K562 (cell line): ENCODE data around the gene MAST3. TPM values are rescaled to one million over a fixed set of nuclear protein-coding genes. Genes with fewer than 3 reads are reported as not detected.

Experiments used
- ATAC-seq: fragments of 200-7000 bp; cut with Tn5 transposase; 3 replicates; pipeline ENCODE4 v1.9.1; 2020; ENCODE audit warnings: moderate library complexity
- BruUV-seq: library from RNA; stranded (reverse); fragments of 400-500 nt; replicated peaks from 2 replicates; lab custom pipeline; 2021; lab: Mats Ljungman, UMichigan
- CTCF ChIA-PET: fragments of 300-600 bp; formaldehyde crosslinking; extraction: SDS; loops from one replicate; lab custom pipeline; 2021; ENCODE audit warnings: low intra/inter-chr PET ratio; lab: Yijun Ruan, JAX
- POLR2A ChIA-PET: fragments of 300-600, 350-650 bp; sonication (Branson Sonifier 250); formaldehyde crosslinking; extraction: SDS; loops from one replicate; lab custom pipeline; 2021; ENCODE audit warnings: antibody characterized with exemption, inconsistent platforms; lab: Yijun Ruan, JAX
- DNase-seq, 4 experiments: peaks; one replicate each; pipeline versions ENCODE4 v3.0.0 to v3.0.0-alpha.2; 2011 to 2018; ENCODE audit warnings: low spot score in 3 of 4, mixed read lengths in 3 of 4; ENCODE audit errors: extremely low read depth in 1 of 4
- FAIRE-seq: peaks from 2 replicates; lab custom pipeline; 2011; peaks lifted over from hg19 to GRCh38; lab: Jason Lieb, UNC
- H2AFZ ChIP-seq: 2 replicates; pipeline ENCODE4 v1.6.0; 2011; ENCODE audit warnings: low read depth, low read length, control low read depth, inconsistent platforms
- H3K27ac ChIP-seq: fragments of 200-600 bp; 3 replicates; pipeline ENCODE4 v1.8.0; 2011; ENCODE audit warnings: low read depth, mild to moderate bottlenecking, control low read depth, inconsistent platforms, low read length, moderate library complexity, mixed read lengths; ENCODE audit errors: extremely low read depth
- H3K27me3 ChIP-seq, 2 experiments: fragments of 300-600 bp in 1 of 2; 2 replicates in 1 of 2; 3 replicates in 1 of 2; pipeline versions ENCODE4 v1.6.0 to v1.8.0; 2011; ENCODE audit warnings: inconsistent platforms in 2 of 2, low read length in 2 of 2, mild to moderate bottlenecking in 1 of 2, mixed read lengths in 1 of 2, moderate library complexity in 1 of 2; ENCODE audit not compliant: control insufficient read depth in 2 of 2, insufficient read depth in 2 of 2
- H3K36me3 ChIP-seq: fragments of 300-600 bp; 3 replicates; pipeline ENCODE4 v1.8.0; 2011; ENCODE audit warnings: mild to moderate bottlenecking, low read length, inconsistent platforms; ENCODE audit not compliant: control insufficient read depth, insufficient read depth
- H3K4me1 ChIP-seq, 2 experiments: fragments of 200-600 bp in 1 of 2; replicated peaks in 1 of 2; 2 replicates in 1 of 2; 3 replicates in 1 of 2; pipeline versions ENCODE4 v1.5.1 to v1.8.0; 2011; ENCODE audit warnings: inconsistent platforms in 2 of 2, low read length in 2 of 2, mild to moderate bottlenecking in 1 of 2, mixed read lengths in 1 of 2, moderate library complexity in 1 of 2; ENCODE audit not compliant: control insufficient read depth in 2 of 2, insufficient read depth in 2 of 2
- H3K4me2 ChIP-seq: 2 replicates; pipeline ENCODE4 v1.6.1; 2011; ENCODE audit warnings: low read length, control low read depth, inconsistent platforms, mixed read lengths; ENCODE audit not compliant: insufficient read depth
- H3K4me3 ChIP-seq: fragments of 200-600 bp; sonication (generic), shearing (Covaris generic); 2 replicates; pipeline ENCODE4 v1.5.1; 2016; ENCODE audit warnings: control low read depth, inconsistent platforms
- H3K79me2 ChIP-seq: fragments of 200-600 bp; 3 replicates; pipeline ENCODE4 v1.8.0; 2011; ENCODE audit warnings: low read length, inconsistent platforms; ENCODE audit not compliant: control insufficient read depth, insufficient read depth
- H3K9ac ChIP-seq, 2 experiments: 2 replicates each; pipeline versions ENCODE4 v1.6.0 to v1.6.1; 2011; ENCODE audit warnings: low read depth in 2 of 2, low read length in 2 of 2, control low read depth in 1 of 2, inconsistent platforms in 1 of 2, mild to moderate bottlenecking in 1 of 2, mixed read lengths in 1 of 2; ENCODE audit not compliant: insufficient read depth in 1 of 2
- H3K9me1 ChIP-seq: one replicate; pipeline ENCODE4 v1.6.0; 2011; ENCODE audit warnings: inconsistent platforms, mild to moderate bottlenecking, low read length, moderate library complexity; ENCODE audit not compliant: control insufficient read depth, insufficient read depth
- H3K9me3 ChIP-seq: replicated peaks from 2 replicates; pipeline ENCODE4 v1.5.1; 2011; ENCODE audit warnings: low read depth, low read length, inconsistent platforms; ENCODE audit not compliant: control insufficient read depth, insufficient read depth
- H4K20me1 ChIP-seq: replicated peaks from 2 replicates; pipeline ENCODE4 v1.6.1; 2011; ENCODE audit warnings: low read length, inconsistent platforms, mixed read lengths; ENCODE audit not compliant: control insufficient read depth, insufficient read depth
- BHLHE40 ChIP-seq: IDR thresholded peaks from 2 replicates; pipeline ENCODE4 v1.6.1; 2011; ENCODE audit warnings: low read length, improper control_type of control experiment
- WGBS: fragments of 100-300 bp; shearing (Covaris generic); methylation state at CpG from one replicate; pipeline ENCODE4 v1.1.6; 2016; ENCODE audit warnings: low coverage, mixed read lengths; ENCODE audit not compliant: insufficient coverage; ENCODE audit errors: missing lambda C conversion rate; 5-methylcytosine and 5-hydroxymethylcytosine counted together
- in situ Hi-C: fragments of 300-500 bp; cut with MboI; formaldehyde crosslinking; loops from 4 replicates; pipeline ENCODE4 v1.15.0; 2018; ENCODE audit warnings: inconsistent platforms, mixed read lengths
- intact Hi-C: fragments of 100-400 bp; cut with micrococcal nuclease; formaldehyde crosslinking; loops from 2 replicates; pipeline ENCODE4 v1.14.2; 2022
- polyA plus RNA-seq, 8 experiments: library from polyadenylated mRNA; depleted of rRNA in 4 of 8; stranded (reverse) in 5 of 8; unstranded in 3 of 8; fragments of >200 nt; fragmentation: Nextera tagmentation in 2 of 8; fragmentation: Illumina TruSeq in 1 of 8; extraction: Ambion mirVana in 2 of 8; extraction: Trizol in 1 of 8; gene quantifications; 2 replicates each; pipeline versions ENCODE4 v1.2.1 to v1.2.3, GENCODE V29; 2011 to 2014; ENCODE audit warnings: inconsistent platforms in 1 of 8, missing spikeins in 1 of 8
- total RNA-seq, 7 experiments: library from RNA; depleted of rRNA in 6 of 7; stranded (reverse); fragments of >200 nt in 6 of 7; fragmentation: Illumina TruSeq in 2 of 7; extraction: Trizol in 2 of 7; gene quantifications; 2 replicates each; pipeline versions ENCODE4 v1.2.1 to v1.2.3, GENCODE V29; 2011 to 2021; ENCODE audit warnings: low replicate concordance in 1 of 7
- TF ChIP-seq, protein P1 (sequence below): sonication (generic); formaldehyde crosslinking; IDR thresholded peaks from 2 replicates; pipeline ENCODE4 v1.8.1; 2023; ENCODE audit warnings: mild to moderate bottlenecking, missing genetic modification reagents

MAST3 gene
- total and polyA plus RNA-seq, 9 of the 15 experiments (the other 6 are each of a cell fraction or from before 2014, with no cell fraction given), result 0.94 to 9.9 (median 2.4) TPM

DNA sequence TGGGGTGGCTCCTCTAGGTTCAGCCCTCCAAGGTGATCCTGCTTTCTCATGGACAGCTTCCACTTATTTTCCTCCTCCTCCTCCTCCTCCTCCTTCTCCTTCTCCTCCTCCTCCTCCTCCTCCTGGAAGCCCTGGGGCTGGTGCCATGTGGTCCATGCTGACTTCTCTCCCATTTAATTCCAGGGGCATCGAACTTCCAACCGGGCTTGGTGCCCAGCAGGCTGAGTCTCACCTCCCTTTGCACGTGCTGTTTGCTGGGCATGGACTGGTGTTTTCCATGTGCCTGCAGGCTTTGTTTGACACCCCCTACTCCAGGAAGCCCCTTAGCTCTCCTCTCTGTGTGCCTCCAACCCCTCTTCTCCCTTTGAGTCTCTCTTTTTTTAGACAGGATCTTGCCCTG is 3.7 kb downstream of the MAST3 start:
- ChIA-PET POLR2A (no interaction called here), CTCF (no interaction called here)
- no TSS peak for BruUV-seq
- TF ChIP-seq, protein P1, sequence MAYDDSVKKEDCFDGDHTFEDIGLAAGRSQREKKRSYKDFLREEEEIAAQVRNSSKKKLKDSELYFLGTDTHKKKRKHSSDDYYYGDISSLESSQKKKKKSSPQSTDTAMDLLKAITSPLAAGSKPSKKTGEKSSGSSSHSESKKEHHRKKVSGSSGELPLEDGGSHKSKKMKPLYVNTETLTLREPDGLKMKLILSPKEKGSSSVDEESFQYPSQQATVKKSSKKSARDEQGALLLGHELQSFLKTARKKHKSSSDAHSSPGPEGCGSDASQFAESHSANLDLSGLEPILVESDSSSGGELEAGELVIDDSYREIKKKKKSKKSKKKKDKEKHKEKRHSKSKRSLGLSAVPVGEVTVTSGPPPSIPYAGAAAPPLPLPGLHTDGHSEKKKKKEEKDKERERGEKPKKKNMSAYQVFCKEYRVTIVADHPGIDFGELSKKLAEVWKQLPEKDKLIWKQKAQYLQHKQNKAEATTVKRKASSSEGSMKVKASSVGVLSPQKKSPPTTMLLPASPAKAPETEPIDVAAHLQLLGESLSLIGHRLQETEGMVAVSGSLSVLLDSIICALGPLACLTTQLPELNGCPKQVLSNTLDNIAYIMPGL, result no peak
- no peak for TF ChIP-seq BHLHE40
- WGBS, result 22% methylated on average over 1 of the region's 3 CpGs
- no peaks in the 10 kb centered on the region for H3K27me3 ChIP-seq
- no peak overlapping the region for H3K27ac ChIP-seq
- no peaks in the 10 kb centered on the region for H3K9me3 ChIP-seq
- H3K36me3 ChIP-seq, result no peaks in the 10 kb centered on the region
- no peaks in the 10 kb centered on the region for H4K20me1 ChIP-seq
- peaks cover 9% of the 10 kb centered on the region; the same call in 1 of the 3 replicates for H3K79me2 ChIP-seq
- ATAC-seq (no peak), DNase-seq (no peak), FAIRE-seq (no peak)
- no peak overlapping the region for H3K4me2 ChIP-seq
- no peaks in the 10 kb centered on the region for H3K9me1 ChIP-seq
- peak overlapping the region in 1 of 2 experiments; percentile 69; a peak in 1 of 4 replicates for H3K9ac ChIP-seq
- H3K4me1 ChIP-seq, result peaks cover 16 to 46% of the 10 kb centered on the region in 2 experiments; a peak in 4 of 5 replicates
- in situ Hi-C loops (loop anchor here (5.0 kb wide), 1 partner anchor 156 kb away; a partner anchor contains a TSS), intact Hi-C loops (no loop called here)
- no peak overlapping the region for H3K4me3 ChIP-seq
- H2AFZ ChIP-seq, result no peak overlapping the region
